ENCODE measurements around the gene ADORA2B. TPM values are rescaled to one million over a fixed set of nuclear protein-coding genes. Genes with fewer than 3 reads are reported as not detected.
"Not testable (repeated sequence)": the region's sequence is repeated elsewhere in the genome, so short reads cannot be mapped to it uniquely, and the experiment has no call there.

ADORA2B gene
- total RNA-seq, 1 donor: 2.2 TPM

GRCh38 chr17:15977894-15978293 is 33.0 kb downstream of the ADORA2B start:
- Histone ChIP-seq H3K27me3 (ENCODE audit: insufficient read depth, low read length) (no peaks in the 10 kb centered on the region), H3K9me3 (ENCODE audit: low read depth, low read length) (no peaks in the 10 kb centered on the region), H3K4me3 (ENCODE audit: low read length) (no peak overlapping the region), H3K4me1 (ENCODE audit: insufficient read depth, low read length) (peaks cover 22% of the 10 kb centered on the region)

GRCh38 chr17:15978606-15979005 is 33.7 kb downstream of the ADORA2B start:
- Histone ChIP-seq H3K4me3 (ENCODE audit: low read length) (no peak overlapping the region), H3K27me3 (ENCODE audit: insufficient read depth, low read length) (no peaks in the 10 kb centered on the region), H3K9me3 (ENCODE audit: low read depth, low read length) (no peaks in the 10 kb centered on the region), H3K4me1 (ENCODE audit: insufficient read depth, low read length) (peaks cover 22% of the 10 kb centered on the region)

GRCh38 chr17:15979013-15979412 is 34.1 kb downstream of the ADORA2B start:
- not testable (repeated sequence) for H3K9me3 ChIP-seq (ENCODE audit: low read depth, low read length); H3K27me3 ChIP-seq (ENCODE audit: insufficient read depth, low read length); H3K4me3 ChIP-seq (ENCODE audit: low read length)
- peaks cover 22% of the 10 kb centered on the region for H3K4me1 ChIP-seq (ENCODE audit: insufficient read depth, low read length)

GRCh38 chr17:15981208-15981607 is 36.3 kb downstream of the ADORA2B start:
- no peak overlapping the region for H3K4me3 ChIP-seq (ENCODE audit: low read length)
- H3K27me3 ChIP-seq (ENCODE audit: insufficient read depth, low read length): no peaks in the 10 kb centered on the region
- H3K9me3 ChIP-seq (ENCODE audit: low read depth, low read length): no peaks in the 10 kb centered on the region

GRCh38 chr17:15981646-15982580 is 37.0 kb downstream of the ADORA2B start:
- H3K27me3 ChIP-seq (ENCODE audit: insufficient read depth, low read length): no peaks in the 10 kb centered on the region
- H3K4me1 ChIP-seq (ENCODE audit: insufficient read depth, low read length): peaks cover 22% of the 10 kb centered on the region
- no peaks in the 10 kb centered on the region for H3K9me3 ChIP-seq (ENCODE audit: low read depth, low read length)
- H3K4me3 ChIP-seq (ENCODE audit: low read length): no peak overlapping the region

More at GRCh38 chr17:15981208-15981607, 36.3 kb downstream of the ADORA2B start:
- H3K4me1 ChIP-seq (ENCODE audit: insufficient read depth, low read length): peaks cover 22% of the 10 kb centered on the region

GRCh38 chr17:15996322-15996721 is 51.4 kb downstream of the ADORA2B start:
- Histone ChIP-seq H3K4me3 (ENCODE audit: low read length) (no peak overlapping the region), H3K9me3 (ENCODE audit: low read depth, low read length) (no peaks in the 10 kb centered on the region), H3K27me3 (ENCODE audit: insufficient read depth, low read length) (no peaks in the 10 kb centered on the region), H3K4me1 (ENCODE audit: insufficient read depth, low read length) (peaks cover 48% of the 10 kb centered on the region)

- no peaks in the 10 kb centered on the region for H3K9me3 ChIP-seq (ENCODE audit: low read depth, low read length)
- no peak overlapping the region for H3K4me3 ChIP-seq (ENCODE audit: low read length)
- peaks cover 51% of the 10 kb centered on the region for H3K4me1 ChIP-seq (ENCODE audit: insufficient read depth, low read length)
- H3K27me3 ChIP-seq (ENCODE audit: insufficient read depth, low read length): no peaks in the 10 kb centered on the region
These were observed 53.2 kb downstream of the ADORA2B start for GRCh38 chr17:15998031-15998562.

GRCh38 chr17:15999141-15999973 is 54.4 kb downstream of the ADORA2B start, which contains the start of the genes TTC19 and ZSWIM7:
TTC19 (plus strand) TSS chr17:15999824; CDS start chr17:15999849, 25 bp downstream.
ZSWIM7 (minus strand) TSS chr17:15999704; CDS start chr17:15999594, 110 bp downstream.
- no peaks in the 10 kb centered on the region for H3K9me3 ChIP-seq (ENCODE audit: low read depth, low read length)

GRCh38 chr17:15999974-16000827 is 55.3 kb downstream of the ADORA2B start:
- Histone ChIP-seq H3K9me3 (ENCODE audit: low read depth, low read length) (no peaks in the 10 kb centered on the region), H3K4me1 (ENCODE audit: insufficient read depth, low read length) (peaks cover 37% of the 10 kb centered on the region), H3K4me3 (ENCODE audit: low read length) (peak overlapping the region; percentile 55), H3K27me3 (ENCODE audit: insufficient read depth, low read length) (no peaks in the 10 kb centered on the region)

More at GRCh38 chr17:15999141-15999973, 54.4 kb downstream of the ADORA2B start, which contains the start of the genes TTC19 and ZSWIM7:
- no peaks in the 10 kb centered on the region for H3K27me3 ChIP-seq (ENCODE audit: insufficient read depth, low read length)
- peak within 1 kb of the TSS; percentile 55 for H3K4me3 ChIP-seq (ENCODE audit: low read length)
- peaks cover 44% of the 10 kb centered on the region for H3K4me1 ChIP-seq (ENCODE audit: insufficient read depth, low read length)

GRCh38 chr17:16001226-16001897 is 56.4 kb downstream of the ADORA2B start:
- H3K4me3 ChIP-seq (ENCODE audit: low read length): no peak overlapping the region
- H3K4me1 ChIP-seq (ENCODE audit: insufficient read depth, low read length): peaks cover 29% of the 10 kb centered on the region
- H3K9me3 ChIP-seq (ENCODE audit: low read depth, low read length): no peaks in the 10 kb centered on the region

GRCh38 chr17:16002708-16003260 is 57.9 kb downstream of the ADORA2B start:
- peaks cover 26% of the 10 kb centered on the region for H3K4me1 ChIP-seq (ENCODE audit: insufficient read depth, low read length)
- no peaks in the 10 kb centered on the region for H3K27me3 ChIP-seq (ENCODE audit: insufficient read depth, low read length)
- no peak overlapping the region for H3K4me3 ChIP-seq (ENCODE audit: low read length)
- no peaks in the 10 kb centered on the region for H3K9me3 ChIP-seq (ENCODE audit: low read depth, low read length)

More at GRCh38 chr17:16001226-16001897, 56.4 kb downstream of the ADORA2B start:
- H3K27me3 ChIP-seq (ENCODE audit: insufficient read depth, low read length): no peaks in the 10 kb centered on the region

GRCh38 chr17:16003841-16004240 is 58.9 kb downstream of the ADORA2B start:
- H3K4me1 ChIP-seq (ENCODE audit: insufficient read depth, low read length): peaks cover 19% of the 10 kb centered on the region
- no peaks in the 10 kb centered on the region for H3K27me3 ChIP-seq (ENCODE audit: insufficient read depth, low read length)
- no peaks in the 10 kb centered on the region for H3K9me3 ChIP-seq (ENCODE audit: low read depth, low read length)
- no peak overlapping the region for H3K4me3 ChIP-seq (ENCODE audit: low read length)

GRCh38 chr17:16005636-16006035 is 60.7 kb downstream of the ADORA2B start:
- Histone ChIP-seq H3K27me3 (ENCODE audit: insufficient read depth, low read length) (no peaks in the 10 kb centered on the region), H3K9me3 (ENCODE audit: low read depth, low read length) (no peaks in the 10 kb centered on the region), H3K4me3 (ENCODE audit: low read length) (no peak overlapping the region), H3K4me1 (ENCODE audit: insufficient read depth, low read length) (peaks cover 10% of the 10 kb centered on the region)

Measured in mononuclear cell (primary cell).